Nephron progenitor cell (in vitro differentiated cells): ENCODE measurements around the gene DACT2.

Experiments
- DNase-seq: peaks from one replicate; pipeline ENCODE4 v3.0.0; 2021
- H3K27ac Mint-ChIP-seq: 2 replicates; pipeline ENCODE4 v1.8.0; 2021; ENCODE audit warnings: mild to moderate bottlenecking, moderate library complexity, mixed read lengths
- H3K27me3 Mint-ChIP-seq: 2 replicates; pipeline ENCODE4 v1.8.0; 2021; ENCODE audit warnings: mild to moderate bottlenecking, low read depth, mixed read lengths; ENCODE audit not compliant: poor library complexity
- H3K36me3 Mint-ChIP-seq: 2 replicates; pipeline ENCODE4 v1.8.0; 2021; ENCODE audit warnings: low read depth, mixed read lengths
- H3K4me1 Mint-ChIP-seq: 2 replicates; pipeline ENCODE4 v1.8.0; 2021; ENCODE audit warnings: mixed read lengths
- H3K4me3 Mint-ChIP-seq: 2 replicates; pipeline ENCODE4 v1.8.0; 2021; ENCODE audit warnings: mild to moderate bottlenecking, moderate library complexity, mixed read lengths
- H3K9me3 Mint-ChIP-seq: 2 replicates; pipeline ENCODE4 v1.8.0; 2021; ENCODE audit warnings: mild to moderate bottlenecking, moderate library complexity, mixed read lengths
- TF ChIP-seq, protein P1 (sequence below): fragments of 200-600 bp; sonication (generic); IDR thresholded peaks from 2 replicates; pipeline ENCODE4 v1.5.0; 2021; ENCODE audit warnings: antibody characterized with exemption

The DACT2 gene

DNA sequence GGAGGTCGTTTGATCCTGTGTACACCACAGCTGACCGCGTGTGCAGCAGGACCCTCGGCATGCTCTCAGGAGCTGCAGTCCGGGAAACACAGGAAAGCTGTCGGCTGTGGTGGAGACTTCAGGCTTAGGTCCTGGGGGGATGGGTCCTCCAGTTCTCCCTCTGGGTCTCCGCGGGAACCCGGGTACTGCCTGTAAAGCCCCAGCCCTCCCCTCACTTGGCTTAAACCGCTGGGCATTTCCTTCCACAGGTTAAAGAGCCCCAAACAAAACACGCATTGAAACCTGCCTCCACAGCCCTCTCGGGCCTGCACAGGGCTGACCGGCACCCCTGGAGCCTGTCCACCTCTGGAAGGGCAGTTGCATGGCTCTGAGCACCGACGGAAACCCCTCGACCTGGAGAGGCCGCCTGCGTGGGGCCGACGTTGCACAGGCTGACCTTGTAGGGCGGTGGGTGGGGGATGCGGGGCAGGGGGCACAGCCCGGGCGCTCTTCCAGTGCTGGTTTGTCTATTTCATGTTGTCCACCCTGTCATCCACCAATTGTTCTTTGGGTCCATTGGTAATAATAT, 59.1 kb downstream of the DACT2 start:
- TF ChIP-seq, protein P1, sequence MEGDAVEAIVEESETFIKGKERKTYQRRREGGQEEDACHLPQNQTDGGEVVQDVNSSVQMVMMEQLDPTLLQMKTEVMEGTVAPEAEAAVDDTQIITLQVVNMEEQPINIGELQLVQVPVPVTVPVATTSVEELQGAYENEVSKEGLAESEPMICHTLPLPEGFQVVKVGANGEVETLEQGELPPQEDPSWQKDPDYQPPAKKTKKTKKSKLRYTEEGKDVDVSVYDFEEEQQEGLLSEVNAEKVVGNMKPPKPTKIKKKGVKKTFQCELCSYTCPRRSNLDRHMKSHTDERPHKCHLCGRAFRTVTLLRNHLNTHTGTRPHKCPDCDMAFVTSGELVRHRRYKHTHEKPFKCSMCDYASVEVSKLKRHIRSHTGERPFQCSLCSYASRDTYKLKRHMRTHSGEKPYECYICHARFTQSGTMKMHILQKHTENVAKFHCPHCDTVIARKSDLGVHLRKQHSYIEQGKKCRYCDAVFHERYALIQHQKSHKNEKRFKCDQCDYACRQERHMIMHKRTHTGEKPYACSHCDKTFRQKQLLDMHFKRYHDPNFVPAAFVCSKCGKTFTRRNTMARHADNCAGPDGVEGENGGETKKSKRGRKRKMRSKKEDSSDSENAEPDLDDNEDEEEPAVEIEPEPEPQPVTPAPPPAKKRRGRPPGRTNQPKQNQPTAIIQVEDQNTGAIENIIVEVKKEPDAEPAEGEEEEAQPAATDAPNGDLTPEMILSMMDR = no peak
- Mint-ChIP-seq H3K27me3 (peaks cover 15% of the 10 kb centered on the region), H3K9me3 (peaks cover 16% of the 10 kb centered on the region), H3K4me1 (peaks cover 60% of the 10 kb centered on the region), H3K36me3 (peaks cover 3% of the 10 kb centered on the region), H3K4me3 (peak overlapping the region; percentile 35), H3K27ac (peak overlapping the region; percentile 83)
- DNase-seq = no peak

DNA sequence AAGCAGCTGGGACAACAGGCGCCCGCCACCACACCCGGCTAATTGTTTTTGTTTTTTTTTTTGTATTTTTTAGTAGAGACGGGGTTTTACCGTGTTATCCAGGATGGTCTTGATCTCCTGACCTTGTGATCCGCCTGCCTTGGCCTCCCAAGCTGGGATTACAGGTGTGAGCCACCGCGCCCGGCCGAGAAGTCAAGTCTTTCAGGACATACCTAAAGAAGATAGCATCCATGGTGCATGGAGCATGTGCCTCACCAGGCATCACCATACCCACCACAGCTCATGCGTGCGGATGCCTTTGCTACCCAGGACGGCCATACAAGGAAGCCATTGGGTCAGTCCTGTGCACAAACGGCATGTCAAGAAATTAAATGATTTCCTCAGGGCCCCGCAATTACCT, 60.8 kb downstream of the DACT2 start:
- peaks cover 51% of the 10 kb centered on the region for H3K4me1 Mint-ChIP-seq
- peaks cover 15% of the 10 kb centered on the region for H3K27me3 Mint-ChIP-seq
- TF ChIP-seq, protein P1 = no peak
- no peak overlapping the region for H3K27ac Mint-ChIP-seq
- no peak for DNase-seq
- peaks cover 10% of the 10 kb centered on the region for H3K36me3 Mint-ChIP-seq
- no peak overlapping the region for H3K4me3 Mint-ChIP-seq
- H3K9me3 Mint-ChIP-seq = peaks cover 27% of the 10 kb centered on the region

DNA sequence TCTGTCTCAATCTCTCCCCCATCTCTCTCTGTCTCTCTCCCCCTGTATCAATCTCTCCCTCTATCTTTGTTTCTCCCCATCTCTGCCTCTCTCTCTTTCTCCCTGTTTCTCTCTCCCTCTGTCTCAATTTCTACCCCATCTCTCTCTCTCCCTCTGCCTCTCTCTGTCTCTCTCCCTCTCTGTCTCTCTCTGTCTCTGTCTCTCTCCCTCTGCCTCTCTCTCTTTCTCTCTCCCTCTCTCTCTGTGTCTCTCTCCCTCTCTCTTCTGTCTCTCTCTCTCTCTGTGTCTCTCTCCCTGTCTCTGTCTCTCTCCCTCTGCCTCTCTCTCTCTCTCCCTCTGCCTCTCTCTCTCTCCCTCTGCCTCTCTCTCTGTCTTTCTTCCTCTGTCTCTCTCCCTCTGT, 62.6 kb downstream of the DACT2 start:
- H3K36me3 Mint-ChIP-seq = peaks cover 10% of the 10 kb centered on the region
- TF ChIP-seq, protein P1 = no peak
- no peak overlapping the region for H3K27ac Mint-ChIP-seq
- peaks cover 52% of the 10 kb centered on the region for H3K4me1 Mint-ChIP-seq
- H3K27me3 Mint-ChIP-seq = peaks cover 19% of the 10 kb centered on the region
- peaks cover 27% of the 10 kb centered on the region for H3K9me3 Mint-ChIP-seq
- H3K4me3 Mint-ChIP-seq = no peak overlapping the region
- no peak for DNase-seq
